ENCODE measurements around the gene PI4KA.

DNA sequence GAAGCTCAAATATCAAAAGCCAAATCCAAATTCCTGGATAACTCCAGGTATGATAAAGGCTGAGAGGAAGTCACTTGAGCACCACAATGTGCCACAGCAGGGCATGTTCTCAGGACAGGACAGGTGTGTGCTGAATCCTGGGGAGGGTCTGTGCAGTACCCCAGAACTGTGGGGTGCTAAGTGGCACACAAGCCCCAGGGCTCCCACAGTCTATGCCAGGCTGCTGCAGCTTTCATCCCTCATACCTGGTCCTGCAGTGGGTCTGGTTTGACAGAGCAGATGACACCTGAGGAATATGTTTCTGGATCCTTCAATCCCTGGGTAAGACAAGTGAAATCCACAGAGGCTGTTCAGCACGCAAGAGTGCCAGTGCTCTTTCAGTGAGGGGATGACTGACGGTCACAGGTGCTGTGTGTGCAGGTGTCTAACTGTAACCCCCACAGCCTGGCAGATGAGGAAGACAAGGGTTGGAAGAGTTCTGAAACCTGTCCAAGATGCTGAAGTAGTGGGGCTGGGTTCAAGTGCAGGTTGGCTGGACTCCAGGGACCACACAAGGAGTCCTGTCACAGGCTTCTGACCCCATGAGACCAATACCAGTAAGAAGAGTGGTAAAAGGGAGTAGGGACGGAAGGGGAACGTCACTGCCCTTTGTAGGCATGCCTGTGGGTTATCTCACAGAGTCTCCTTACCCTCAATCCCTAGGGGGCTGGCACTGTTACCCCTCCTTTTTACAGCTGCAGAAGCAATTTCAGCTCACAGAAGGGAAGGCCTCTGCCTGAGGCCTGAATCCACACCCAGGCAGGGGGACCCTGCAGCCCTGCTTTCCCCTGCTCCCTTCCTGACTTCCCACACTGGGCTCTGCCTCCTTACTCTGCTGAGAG lies 70.6 kb downstream of the PI4KA start:
- TF ChIP-seq SPI1 (IDR thresholded peaks at IDR 0.05; ENCODE audit: borderline replicate concordance, low read depth) (no peak), CTCF (IDR thresholded peaks at IDR 0.05; ENCODE audit: insufficient read depth, low read length) (no peak), GABPA (IDR thresholded peaks at IDR 0.05; ENCODE audit: low read depth) (no peak), POLR2AphosphoS5 (IDR thresholded peaks at IDR 0.05; ENCODE audit: low read depth) (no peak)

Measured in HL-60 (cell line).